Mesenteric fat pad (tissue), 1 donor: Measurements from ENCODE around the gene USP17L21. TPM values are rescaled to one million over a fixed set of nuclear protein-coding genes. Genes with fewer than 3 reads are reported as not detected.
A peak's percentile ranks its signal among the peaks of the same experiment; 100 is the strongest.
"Not testable (repeated sequence)": the region's sequence is repeated elsewhere in the genome, so short reads cannot be mapped to it uniquely, and the experiment has no call there.

Experiments used
- DNase-seq: peaks from one replicate; pipeline ENCODE4 v3.0.0-alpha.2; 2020; ENCODE audit warnings: low spot score
- long read RNA-seq: library from polyadenylated mRNA; unstranded; transcript quantifications from one replicate; pipeline ENCODE4 v2.0.0, GENCODE V29; 2020
- total RNA-seq: library from RNA; stranded (reverse); fragmentation: NEBNext Ultra II Directional; extraction: Animal tissue kit (Norgen Biotek cat#: 25700); gene quantifications from one replicate; pipeline ENCODE4 v1.2.1, GENCODE V29; 2021
- donor health status: DM: yes; HTN: yes; CAD: no.

The USP17L21 gene, protein sequence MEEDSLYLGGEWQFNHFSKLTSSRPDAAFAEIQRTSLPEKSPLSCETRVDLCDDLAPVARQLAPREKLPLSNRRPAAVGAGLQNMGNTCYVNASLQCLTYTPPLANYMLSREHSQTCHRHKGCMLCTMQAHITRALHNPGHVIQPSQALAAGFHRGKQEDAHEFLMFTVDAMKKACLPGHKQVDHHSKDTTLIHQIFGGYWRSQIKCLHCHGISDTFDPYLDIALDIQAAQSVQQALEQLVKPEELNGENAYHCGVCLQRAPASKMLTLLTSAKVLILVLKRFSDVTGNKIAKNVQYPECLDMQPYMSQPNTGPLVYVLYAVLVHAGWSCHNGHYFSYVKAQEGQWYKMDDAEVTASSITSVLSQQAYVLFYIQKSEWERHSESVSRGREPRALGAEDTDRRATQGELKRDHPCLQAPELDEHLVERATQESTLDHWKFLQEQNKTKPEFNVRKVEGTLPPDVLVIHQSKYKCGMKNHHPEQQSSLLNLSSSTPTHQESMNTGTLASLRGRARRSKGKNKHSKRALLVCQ
- not detected for total RNA-seq
- long read RNA-seq: 0 reads

- DNase-seq: not testable (repeated sequence)
Observed at GRCh38 chr4:9262572-9262971, at the start of gene USP17L21. Gene USP17L21 (plus strand): TSS chr4:9262872. CDS start chr4:9262872, 0 bp downstream.

DNA sequence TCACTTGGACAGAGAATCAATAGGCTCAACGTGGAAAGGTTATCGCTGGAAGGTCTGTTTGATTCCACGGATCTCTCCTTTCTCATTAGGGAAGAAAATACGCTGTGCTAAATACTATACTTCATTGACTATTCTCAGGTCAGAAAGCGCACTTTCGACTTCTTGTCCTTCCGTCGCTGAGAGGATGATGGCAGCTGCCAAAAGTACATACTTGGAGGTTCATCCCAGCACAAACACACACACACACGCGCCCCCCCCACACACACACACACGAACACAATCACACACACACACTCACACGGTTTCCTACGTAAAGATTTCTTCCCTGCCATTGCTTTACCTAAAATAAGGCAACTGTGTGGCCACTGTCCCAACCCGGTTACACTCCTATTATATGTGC, 48.0 kb upstream of the USP17L21 start:
- DNase-seq: peak; percentile 81

- not testable (repeated sequence) for DNase-seq
Observed at GRCh38 chr4:9215105-9215504, 47.6 kb upstream of the USP17L21 start, which contains the start of gene USP17L11. Gene USP17L11 (plus strand): TSS chr4:9215405. CDS start chr4:9215405, 0 bp downstream.

- not testable (repeated sequence) for DNase-seq
Observed at GRCh38 chr4:9219852-9220251, 42.8 kb upstream of the USP17L21 start, which contains the start of gene USP17L12. Gene USP17L12 (plus strand): TSS chr4:9220152. CDS start chr4:9220152, 0 bp downstream.

DNA sequence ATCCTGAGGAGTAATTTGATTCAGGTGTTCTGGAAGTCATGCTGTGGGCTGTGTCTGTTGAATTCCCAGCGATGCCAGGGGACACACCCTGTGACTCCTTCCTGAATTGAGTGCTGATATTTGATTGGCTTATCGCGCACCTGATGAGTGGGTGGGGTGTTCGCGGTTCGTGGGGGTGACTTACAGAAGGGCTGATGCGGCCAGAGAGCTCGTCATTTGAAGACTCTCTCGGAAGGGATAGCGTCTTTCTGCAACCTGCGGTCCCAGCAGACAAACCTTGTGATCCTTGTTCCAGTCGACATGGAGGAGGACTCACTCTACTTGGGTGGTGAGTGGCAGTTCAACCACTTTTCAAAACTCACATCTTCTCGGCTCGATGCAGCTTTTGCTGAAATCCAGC, 38.1 kb upstream of the USP17L21 start, which contains the start of gene USP17L13:
Gene USP17L13 (plus strand): TSS at position 301 of the 400 bp plus-strand sequence. CDS start 0 bp downstream, at position 301.
- DNase-seq: not testable (repeated sequence)

DNA sequence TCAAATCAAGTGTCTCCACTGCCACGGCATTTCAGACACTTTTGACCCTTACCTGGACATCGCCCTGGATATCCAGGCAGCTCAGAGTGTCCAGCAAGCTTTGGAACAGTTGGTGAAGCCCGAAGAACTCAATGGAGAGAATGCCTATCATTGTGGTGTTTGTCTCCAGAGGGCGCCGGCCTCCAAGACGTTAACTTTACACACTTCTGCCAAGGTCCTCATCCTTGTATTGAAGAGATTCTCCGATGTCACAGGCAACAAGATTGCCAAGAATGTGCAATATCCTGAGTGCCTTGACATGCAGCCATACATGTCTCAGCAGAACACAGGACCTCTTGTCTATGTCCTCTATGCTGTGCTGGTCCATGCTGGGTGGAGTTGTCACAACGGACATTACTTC, 32.4 kb upstream of the USP17L21 start:
- not testable (repeated sequence) for DNase-seq

GRCh38 chr4:9234085-9234484, 28.6 kb upstream of the USP17L21 start, which contains the start of gene USP17L15:
Gene USP17L15 (plus strand): TSS chr4:9234385. CDS start chr4:9234385, 0 bp downstream.
- not testable (repeated sequence) for DNase-seq

- peak; percentile 64 for DNase-seq
Observed at GRCh38 chr4:9238461-9238860, 24.2 kb upstream of the USP17L21 start.

- DNase-seq: not testable (repeated sequence)
Observed at GRCh38 chr4:9243579-9243978, 19.1 kb upstream of the USP17L21 start, which contains the start of gene USP17L17. Gene USP17L17 (plus strand): TSS chr4:9243879. CDS start chr4:9243879, 0 bp downstream.

GRCh38 chr4:9247953-9248680, 14.6 kb upstream of the USP17L21 start, which contains the start of gene USP17L18:
Gene USP17L18 (plus strand): TSS chr4:9248630. CDS start chr4:9248630, 0 bp downstream.
- DNase-seq: peak; percentile 80

DNA sequence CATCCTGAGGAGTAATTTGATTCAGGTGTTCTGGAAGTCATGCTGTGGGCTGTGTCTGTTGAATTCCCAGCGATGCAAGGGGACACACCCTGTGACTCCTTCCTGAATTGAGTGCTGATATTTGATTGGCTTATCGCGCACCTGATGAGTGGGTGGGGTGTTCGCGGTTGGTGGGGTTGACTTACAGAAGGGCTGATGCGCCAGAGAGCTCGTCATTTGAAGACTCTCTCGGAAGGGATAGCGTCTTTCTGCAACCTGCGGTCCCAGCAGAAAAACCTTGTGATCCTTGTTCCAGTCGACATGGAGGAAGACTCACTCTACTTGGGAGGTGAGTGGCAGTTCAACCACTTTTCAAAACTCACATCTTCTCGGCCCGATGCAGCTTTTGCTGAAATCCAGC, 9.6 kb upstream of the USP17L21 start, which contains the start of gene USP17L19:
Gene USP17L19 (plus strand): TSS at position 301 of the 400 bp plus-strand sequence. CDS start 0 bp downstream, at position 301.
- DNase-seq: not testable (repeated sequence)

- DNase-seq: not testable (repeated sequence)
Observed at GRCh38 chr4:9257824-9258223, 4.8 kb upstream of the USP17L21 start, which contains the start of gene USP17L20. Gene USP17L20 (plus strand): TSS chr4:9258124. CDS start chr4:9258124, 0 bp downstream.

GRCh38 chr4:9267319-9267718, 4.6 kb downstream of the USP17L21 start, which contains the start of gene USP17L22:
Gene USP17L22 (plus strand): TSS chr4:9267619. CDS start chr4:9267619, 0 bp downstream.
- not testable (repeated sequence) for DNase-seq

DNA sequence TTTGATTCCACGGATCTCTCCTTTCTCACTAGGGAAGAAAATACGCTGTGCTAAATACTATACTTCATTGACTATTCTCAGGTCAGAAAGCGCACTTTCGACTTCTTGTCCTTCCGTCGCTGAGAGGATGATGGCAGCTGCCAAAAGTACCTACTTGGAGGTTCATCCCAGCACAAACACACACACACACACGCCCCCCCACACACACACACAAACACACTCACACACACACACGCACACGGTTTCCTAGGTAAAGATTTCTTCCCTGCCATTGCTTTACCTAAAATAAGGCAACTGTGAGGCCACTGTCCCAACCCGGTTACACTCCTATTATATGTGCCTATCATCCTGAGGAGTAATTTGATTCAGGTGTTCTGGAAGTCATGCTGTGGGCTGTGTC, 9.0 kb downstream of the USP17L21 start:
- peak; percentile 96 for DNase-seq

Other genes with a start within 250 kb of the USP17L21 start
- gene FAM90A26, start 92.5 kb upstream of the USP17L21 start, total RNA-seq: not detected
- gene USP17L10, start 52.2 kb upstream of the USP17L21 start, total RNA-seq: not detected
- not detected for gene USP17L11, start 47.5 kb upstream of the USP17L21 start, total RNA-seq
- not detected for gene USP17L12, start 42.7 kb upstream of the USP17L21 start, total RNA-seq
- gene USP17L13, start 38.0 kb upstream of the USP17L21 start, total RNA-seq: not detected
- gene USP17L15, start 28.5 kb upstream of the USP17L21 start, total RNA-seq: not detected
- not detected for gene USP17L17, start 19.0 kb upstream of the USP17L21 start, total RNA-seq
- not detected for gene USP17L18, start 14.2 kb upstream of the USP17L21 start, total RNA-seq
- gene USP17L19, start 9.5 kb upstream of the USP17L21 start, total RNA-seq: not detected
- not detected for gene USP17L20, start 4.7 kb upstream of the USP17L21 start, total RNA-seq
- not detected for gene USP17L22, start 4.7 kb downstream of the USP17L21 start, total RNA-seq
- gene USP17L24, start 62.3 kb downstream of the USP17L21 start, total RNA-seq: not detected
- not detected for gene USP17L25, start 67.0 kb downstream of the USP17L21 start, total RNA-seq
- gene USP17L26, start 71.8 kb downstream of the USP17L21 start, total RNA-seq: not detected
- not detected for gene USP17L5, start 76.5 kb downstream of the USP17L21 start, total RNA-seq
- not detected for gene USP17L27, start 81.3 kb downstream of the USP17L21 start, total RNA-seq
- not detected for gene USP17L28, start 86.0 kb downstream of the USP17L21 start, total RNA-seq
- gene USP17L29, start 90.8 kb downstream of the USP17L21 start, total RNA-seq: not detected
- gene USP17L30, start 100.3 kb downstream of the USP17L21 start, total RNA-seq: not detected
- not detected for gene DEFB131A, start 181.5 kb downstream of the USP17L21 start, total RNA-seq